DMS79 treated with DMSO at 0.1 percent for 48 hours (cell line): ENCODE measurements around the gene OSBP2.

Experiments used
- DNase-seq: peaks from one replicate; lab custom pipeline; 2025; lab: John Stamatoyannopoulos, UW

OSBP2 gene

DNA sequence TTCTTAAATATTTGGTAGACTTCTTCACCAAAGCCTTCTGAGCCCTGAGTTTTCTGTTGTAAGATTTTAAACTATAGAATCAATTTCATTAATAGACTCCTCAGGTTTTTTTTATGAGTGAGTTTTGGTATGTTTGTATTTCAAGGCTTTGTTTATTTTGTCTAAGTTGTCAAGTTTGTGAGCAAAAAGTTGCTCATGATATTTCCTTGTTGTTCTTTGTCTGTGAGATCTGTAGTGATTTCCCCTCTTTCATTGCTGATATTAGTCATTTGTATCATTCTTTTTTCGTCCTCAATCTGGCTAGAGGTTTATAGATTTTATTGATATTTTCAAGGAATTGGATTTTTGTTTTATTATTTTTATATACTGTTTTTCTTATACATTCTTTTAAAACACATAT, 152.9 kb downstream of the OSBP2 start:
- DNase-seq, result no peak

DNA sequence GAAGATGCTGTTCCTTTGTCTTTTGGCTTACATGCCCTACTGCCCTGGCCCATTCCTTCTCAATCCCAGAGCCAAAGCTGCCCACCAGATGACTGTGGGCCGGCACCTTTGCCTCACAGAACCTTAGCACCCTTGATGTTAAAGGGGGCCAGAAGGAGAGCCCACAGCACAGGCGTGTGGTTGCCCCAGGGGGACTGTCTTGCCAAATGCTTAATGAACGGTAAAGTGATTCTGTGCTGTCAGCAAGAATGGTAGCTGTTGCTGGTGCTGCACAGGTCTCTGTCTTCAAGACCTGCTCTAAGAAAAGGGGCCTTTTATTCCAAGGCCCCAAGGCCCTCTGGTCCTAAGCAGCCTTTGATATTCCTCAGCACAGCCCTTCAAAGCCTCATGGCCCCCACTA, 160.6 kb downstream of the OSBP2 start:
- no peak for DNase-seq

DNA sequence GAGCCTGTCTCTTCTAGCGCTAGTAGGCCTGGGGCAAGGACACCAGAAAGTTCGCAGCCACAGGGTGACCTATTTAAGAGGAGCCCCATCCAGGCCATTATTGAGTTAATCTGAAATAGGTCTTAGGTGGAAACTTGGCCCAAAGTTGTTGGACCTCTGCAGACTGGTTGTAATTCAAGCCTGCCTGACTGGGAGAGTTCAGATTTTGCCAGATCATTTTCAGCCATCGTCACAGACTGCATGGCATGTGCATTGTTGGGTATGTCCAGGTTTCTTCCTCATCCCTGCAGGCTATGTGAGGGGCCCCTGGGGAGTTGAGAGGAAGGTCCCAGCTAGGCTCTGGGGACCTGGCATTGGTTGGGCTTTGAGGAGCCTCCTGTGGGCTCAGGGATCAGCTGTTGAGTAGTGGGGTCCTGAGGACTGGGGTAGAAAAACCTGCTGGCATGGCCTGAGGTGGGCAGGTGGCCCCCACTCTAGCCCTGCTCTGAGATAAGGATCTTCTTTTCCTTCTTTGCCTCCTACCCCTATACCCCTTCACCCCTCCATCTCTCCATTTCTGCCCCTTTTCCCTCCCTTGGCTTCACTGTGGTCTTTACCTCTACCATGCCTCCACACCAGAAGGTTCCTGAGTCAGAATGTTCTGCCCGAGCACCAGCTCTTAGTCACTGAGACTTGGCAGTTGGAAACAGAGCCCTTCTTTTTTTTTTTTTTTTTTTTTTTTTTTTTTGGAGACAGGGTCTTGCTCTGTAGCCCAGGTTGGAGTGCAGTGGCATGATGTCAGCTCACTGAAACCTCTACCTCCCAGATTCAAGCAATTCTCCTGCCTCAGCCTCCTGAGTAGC, 161.2 kb downstream of the OSBP2 start:
- no peak for DNase-seq

- DNase-seq, result no peak
These were observed 162.2 kb downstream of the OSBP2 start for GRCh38 chr22:30856741-30857502.

- DNase-seq, result no peak
These were observed 163.1 kb downstream of the OSBP2 start for GRCh38 chr22:30857791-30858190.

GRCh38 chr22:30858976-30859713, 164.5 kb downstream of the OSBP2 start:
- DNase-seq, result no peak

- no peak for DNase-seq
These were observed 165.0 kb downstream of the OSBP2 start for GRCh38 chr22:30859714-30860095.

DNA sequence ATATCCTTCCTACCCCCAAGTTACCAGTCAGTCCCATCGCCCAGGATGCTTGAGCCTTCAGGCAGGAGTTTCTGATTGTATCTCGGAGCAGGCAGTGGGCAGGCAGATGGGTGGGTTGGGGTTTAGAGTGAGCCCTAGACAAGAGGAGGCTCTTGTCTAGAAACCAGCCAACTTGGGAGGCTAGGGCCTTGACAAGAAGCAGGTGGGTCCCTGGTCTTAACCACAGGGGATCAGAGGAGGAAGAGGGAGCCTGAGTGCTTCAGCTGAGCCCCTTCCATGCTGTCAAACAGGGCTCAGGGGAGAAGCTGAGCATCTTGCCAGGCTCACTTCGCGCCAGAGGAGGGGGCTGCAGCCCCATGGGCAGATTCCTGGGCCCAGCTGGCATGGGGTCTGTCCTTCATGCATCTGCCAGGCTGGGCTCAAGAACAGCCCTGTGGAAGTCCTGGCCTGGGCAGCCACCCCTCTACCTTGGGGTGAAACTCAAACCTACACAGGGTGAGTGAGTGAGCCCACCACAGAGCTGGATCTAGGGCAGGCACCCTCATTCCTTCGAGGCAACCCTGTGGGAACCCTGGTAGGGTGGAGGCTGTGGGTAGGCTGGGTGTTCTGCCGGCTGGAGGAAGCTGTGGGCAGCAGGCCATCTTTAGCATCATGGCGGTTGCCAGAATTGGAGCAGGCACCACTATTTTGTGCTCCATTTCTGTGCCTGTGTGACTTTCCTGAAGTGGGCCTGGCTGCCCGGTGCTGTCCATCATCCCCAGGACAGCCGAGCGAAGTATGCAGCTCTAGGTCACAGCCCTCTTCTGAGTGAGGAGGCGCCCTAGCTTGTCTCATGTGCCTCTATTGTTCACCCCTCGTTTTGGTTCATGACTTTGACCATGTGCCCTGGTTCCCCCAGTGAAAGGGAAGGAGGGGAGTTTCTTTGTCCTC, 165.8 kb downstream of the OSBP2 start:
- DNase-seq, result no peak

DNA sequence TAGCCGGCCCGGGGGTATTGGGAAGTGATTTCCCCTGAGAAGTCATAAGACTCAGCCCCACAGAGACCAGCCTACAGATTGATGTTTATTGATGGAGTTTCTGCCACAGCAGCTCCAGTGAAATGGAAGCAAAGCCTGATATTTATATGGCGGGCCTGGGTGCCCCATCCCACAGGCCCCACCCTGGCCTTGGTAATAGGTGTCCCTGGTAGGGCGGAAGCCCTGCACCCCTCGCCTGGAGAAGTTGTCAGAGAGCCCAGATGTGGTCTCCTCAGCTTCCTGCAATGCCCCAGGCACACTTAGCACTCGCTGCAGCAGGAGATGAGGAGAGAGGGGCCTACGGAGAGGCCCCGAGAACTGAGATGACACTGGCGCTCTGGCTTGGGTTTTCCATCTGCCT, 166.5 kb downstream of the OSBP2 start:
- no peak for DNase-seq

DNA sequence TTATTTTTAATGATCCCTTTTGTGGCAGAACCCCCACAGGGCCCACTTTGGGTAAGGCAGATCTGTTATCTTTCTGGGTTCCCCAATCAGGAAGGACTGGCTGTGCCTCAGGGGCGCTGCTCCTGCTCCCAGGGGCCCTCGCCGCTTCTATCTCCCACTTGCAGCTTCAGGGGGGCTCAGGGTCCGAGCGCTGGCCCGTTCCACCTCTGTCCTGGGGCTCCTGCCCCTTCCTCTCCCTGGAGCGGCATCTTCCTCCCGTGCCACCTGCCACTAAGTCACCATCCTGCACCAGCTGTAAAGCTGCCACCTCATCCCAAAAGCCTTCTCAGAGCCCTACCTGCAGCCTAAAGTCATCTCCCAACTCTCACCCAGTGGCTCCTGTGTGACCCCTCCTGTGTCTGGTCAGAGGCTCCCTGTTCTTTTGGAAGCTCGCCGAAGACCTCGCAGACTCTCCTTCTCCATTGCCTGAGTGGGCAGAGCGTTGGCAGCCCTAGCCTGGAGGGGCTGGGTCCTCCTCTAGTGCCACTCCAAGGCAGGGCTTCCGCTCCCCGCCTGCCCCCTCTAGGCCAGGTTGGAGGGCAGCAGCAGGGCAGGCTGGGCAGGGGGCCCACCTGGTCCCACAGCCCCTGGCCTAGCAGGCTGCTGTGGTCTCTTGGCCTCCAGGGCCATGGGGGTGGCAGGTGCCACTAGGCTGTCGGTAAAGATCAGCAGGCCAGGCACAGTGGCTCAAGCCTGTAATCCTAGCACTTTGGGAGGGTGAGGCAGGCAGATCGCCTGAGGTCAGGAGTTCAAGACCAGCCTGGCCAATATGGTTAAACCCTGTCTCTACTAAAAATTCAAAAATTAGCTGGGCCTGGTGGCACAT, 167.2 kb downstream of the OSBP2 start:
- DNase-seq, result no peak

DNA sequence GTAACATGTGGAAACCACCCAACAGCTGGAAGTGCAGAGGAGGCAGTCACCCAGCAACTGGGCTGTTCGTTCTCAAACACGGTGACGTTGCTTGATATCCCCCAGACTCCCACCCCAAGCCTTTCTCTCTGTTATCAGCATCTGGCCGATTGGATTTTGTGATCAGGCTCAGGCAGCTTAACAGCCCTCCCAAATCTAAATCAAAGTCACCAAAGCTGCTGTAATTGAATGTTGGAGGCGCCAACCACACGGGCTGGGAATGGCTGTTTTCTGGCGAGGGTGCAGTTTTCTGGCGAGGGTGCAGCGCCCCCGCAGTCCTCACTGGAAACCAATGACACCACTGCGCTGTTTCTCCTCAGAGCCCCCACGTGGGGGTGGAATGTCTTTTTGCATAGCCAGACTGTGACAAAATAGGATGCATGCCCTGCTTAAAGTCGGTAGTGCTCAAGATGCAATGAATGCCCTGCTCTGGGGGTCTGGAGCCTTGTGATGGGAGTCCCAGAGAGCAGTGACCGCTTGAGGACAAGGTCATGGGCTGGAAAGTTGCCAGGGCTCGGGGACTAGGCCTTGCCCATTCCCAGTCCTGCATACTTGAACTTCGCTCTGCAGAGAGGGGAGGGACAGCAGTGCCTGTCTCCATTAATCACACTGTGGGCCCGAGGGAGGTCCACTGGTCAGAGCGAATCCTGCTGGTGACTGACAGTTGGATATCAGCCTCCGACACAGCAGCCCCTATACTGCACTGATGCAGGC, 168.6 kb downstream of the OSBP2 start:
- no peak for DNase-seq

- no peak for DNase-seq
These were observed 170.1 kb downstream of the OSBP2 start for GRCh38 chr22:30864441-30865420.

- DNase-seq, result no peak
These were observed 171.0 kb downstream of the OSBP2 start for GRCh38 chr22:30865656-30866055.

GRCh38 chr22:30866216-30866615, 171.5 kb downstream of the OSBP2 start:
- DNase-seq, result no peak

DNA sequence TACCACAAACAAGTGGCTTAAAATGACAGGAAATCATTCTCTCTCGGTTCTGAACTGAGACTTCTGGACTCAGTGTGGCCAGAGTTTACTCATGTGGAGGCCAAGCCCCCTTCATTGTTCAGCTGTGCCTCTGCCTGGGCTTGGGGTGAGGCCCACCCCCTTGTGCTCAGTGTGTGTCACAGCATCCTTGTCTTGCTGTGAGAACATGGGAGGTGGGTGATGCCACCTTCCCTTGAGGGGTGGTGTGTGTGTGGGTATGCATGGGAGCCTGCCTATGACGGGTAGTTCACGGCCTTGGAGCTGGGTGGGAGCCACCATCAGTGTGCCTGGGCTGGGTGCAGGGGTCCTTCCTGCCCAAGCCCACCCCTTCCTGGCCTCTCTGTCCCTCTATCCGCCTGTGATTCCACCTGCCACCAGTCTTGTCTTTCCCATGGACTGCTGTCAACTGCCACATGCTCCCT, 172.2 kb downstream of the OSBP2 start:
- no peak for DNase-seq

GRCh38 chr22:30867746-30868662, 173.3 kb downstream of the OSBP2 start:
- no peak for DNase-seq

DNA sequence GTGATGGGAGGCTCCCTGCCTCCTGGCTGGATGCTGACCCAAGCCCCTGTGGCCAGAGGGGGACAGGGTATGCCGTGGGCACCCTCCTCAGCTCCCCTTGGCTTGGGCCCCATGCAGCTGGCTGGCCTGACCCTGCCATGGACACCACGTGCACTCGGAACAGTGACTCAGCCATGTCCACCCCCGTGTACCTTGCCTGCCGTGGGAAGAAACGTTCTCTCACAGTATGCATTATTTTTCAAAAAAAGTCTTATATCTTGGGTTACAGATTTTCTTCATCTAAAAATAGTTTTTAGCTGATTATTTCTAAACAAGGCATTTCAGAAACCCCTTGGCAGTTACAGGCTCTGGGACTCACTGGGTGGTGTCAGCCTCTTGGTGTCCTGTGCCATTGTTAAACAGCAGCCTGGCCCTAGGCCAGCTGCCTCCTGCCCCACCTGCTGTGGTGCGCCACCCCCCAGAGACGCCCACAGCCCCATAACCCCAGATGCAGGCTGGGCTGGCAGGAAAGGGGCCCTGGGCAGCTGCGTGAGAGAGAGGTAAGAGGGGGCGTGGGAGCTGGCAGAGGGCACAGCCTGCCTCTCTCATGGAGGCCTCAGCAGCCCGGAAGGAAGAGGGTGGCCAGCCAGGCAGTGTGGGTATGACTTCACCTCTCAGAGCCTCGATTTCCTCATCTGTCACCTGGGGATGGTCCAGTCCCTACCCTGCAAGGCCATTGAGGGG, 174.2 kb downstream of the OSBP2 start:
- no peak for DNase-seq
